ENCODE results near the gene TMCO2.
"Not testable (repeated sequence)": the region's sequence is repeated elsewhere in the genome, so short reads cannot be mapped to it uniquely, and the experiment has no call there.

Gene TMCO2

GRCh38 chr1:40247655-40248054 is at the start of gene TMCO2:
TMCO2 (plus strand) TSS chr1:40247937; CDS start chr1:40247994, 57 bp downstream.
- no peak within 1 kb of the TSS for H3K4me3 ChIP-seq (ENCODE audit: low read depth, low read length)
- TF ChIP-seq, protein P1, sequence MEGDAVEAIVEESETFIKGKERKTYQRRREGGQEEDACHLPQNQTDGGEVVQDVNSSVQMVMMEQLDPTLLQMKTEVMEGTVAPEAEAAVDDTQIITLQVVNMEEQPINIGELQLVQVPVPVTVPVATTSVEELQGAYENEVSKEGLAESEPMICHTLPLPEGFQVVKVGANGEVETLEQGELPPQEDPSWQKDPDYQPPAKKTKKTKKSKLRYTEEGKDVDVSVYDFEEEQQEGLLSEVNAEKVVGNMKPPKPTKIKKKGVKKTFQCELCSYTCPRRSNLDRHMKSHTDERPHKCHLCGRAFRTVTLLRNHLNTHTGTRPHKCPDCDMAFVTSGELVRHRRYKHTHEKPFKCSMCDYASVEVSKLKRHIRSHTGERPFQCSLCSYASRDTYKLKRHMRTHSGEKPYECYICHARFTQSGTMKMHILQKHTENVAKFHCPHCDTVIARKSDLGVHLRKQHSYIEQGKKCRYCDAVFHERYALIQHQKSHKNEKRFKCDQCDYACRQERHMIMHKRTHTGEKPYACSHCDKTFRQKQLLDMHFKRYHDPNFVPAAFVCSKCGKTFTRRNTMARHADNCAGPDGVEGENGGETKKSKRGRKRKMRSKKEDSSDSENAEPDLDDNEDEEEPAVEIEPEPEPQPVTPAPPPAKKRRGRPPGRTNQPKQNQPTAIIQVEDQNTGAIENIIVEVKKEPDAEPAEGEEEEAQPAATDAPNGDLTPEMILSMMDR (IDR thresholded peaks at IDR 0.05; ENCODE audit: low read depth, low read length, missing control alignments) = no peak
- DNase-seq (ENCODE audit: low read depth) = no peak

DNA sequence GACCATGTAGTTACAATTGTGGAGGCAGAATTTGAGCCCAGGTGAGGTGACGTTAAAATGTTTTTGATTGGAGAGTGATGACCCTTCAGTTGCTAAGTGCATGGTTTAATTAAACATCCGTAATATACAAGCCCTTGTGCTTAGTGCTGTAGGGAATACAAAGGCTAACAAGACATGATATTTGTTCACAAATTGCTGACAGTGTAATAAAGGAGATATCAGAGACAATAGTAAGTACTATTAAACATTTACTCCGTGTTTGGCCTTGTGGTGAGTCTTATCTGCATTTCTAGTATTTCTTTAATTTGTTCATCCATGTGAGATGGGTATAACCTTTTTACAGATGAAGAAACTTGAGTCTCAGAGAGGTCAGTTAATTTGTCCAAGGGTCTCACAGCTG is 48.6 kb upstream of the TMCO2 start:
- DNase-seq (ENCODE audit: low read depth) = no peak
- TF ChIP-seq, protein P1 (IDR thresholded peaks at IDR 0.05; ENCODE audit: low read depth, low read length, missing control alignments) = no peak
- no peak overlapping the region for H3K4me3 ChIP-seq (ENCODE audit: low read depth, low read length)

DNA sequence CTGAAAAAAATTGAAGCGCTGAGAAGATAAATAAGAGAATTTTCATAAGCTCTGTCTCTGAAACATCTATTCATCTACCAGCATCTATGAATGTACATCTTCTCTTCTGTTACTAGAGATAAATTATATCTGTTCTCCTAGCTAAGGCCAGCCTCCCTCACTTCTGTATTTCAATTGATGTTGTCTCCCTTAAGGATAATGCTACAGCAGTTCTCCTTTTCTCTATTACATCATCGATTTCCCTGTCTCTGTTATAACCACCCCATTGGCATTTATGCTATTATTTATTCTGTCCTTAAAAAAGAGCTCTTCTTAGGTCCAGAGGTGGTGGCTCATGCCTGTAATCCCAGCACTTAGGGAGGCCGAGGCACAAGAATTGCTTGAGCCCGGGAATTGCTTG is 42.9 kb upstream of the TMCO2 start:
- TF ChIP-seq, protein P1 (IDR thresholded peaks at IDR 0.05; ENCODE audit: low read depth, low read length, missing control alignments) = no peak
- DNase-seq (ENCODE audit: low read depth) = no peak
- H3K4me3 ChIP-seq (ENCODE audit: low read depth, low read length) = no peak overlapping the region

- TF ChIP-seq, protein P1 (IDR thresholded peaks at IDR 0.05; ENCODE audit: low read depth, low read length, missing control alignments) = no peak
- H3K4me3 ChIP-seq (ENCODE audit: low read depth, low read length) = no peak overlapping the region
- no peak for DNase-seq (ENCODE audit: low read depth)
Measured at GRCh38 chr1:40210511-40211204, 37.1 kb upstream of the TMCO2 start.

GRCh38 chr1:40218333-40218732 is 29.4 kb upstream of the TMCO2 start:
- no peak overlapping the region for H3K4me3 ChIP-seq (ENCODE audit: low read depth, low read length)
- no peak for DNase-seq (ENCODE audit: low read depth)
- TF ChIP-seq, protein P1 (IDR thresholded peaks at IDR 0.05; ENCODE audit: low read depth, low read length, missing control alignments) = no peak

GRCh38 chr1:40221471-40221905 is 26.2 kb upstream of the TMCO2 start:
- not testable (repeated sequence) for DNase-seq (ENCODE audit: low read depth); H3K4me3 ChIP-seq (ENCODE audit: low read depth, low read length)

DNA sequence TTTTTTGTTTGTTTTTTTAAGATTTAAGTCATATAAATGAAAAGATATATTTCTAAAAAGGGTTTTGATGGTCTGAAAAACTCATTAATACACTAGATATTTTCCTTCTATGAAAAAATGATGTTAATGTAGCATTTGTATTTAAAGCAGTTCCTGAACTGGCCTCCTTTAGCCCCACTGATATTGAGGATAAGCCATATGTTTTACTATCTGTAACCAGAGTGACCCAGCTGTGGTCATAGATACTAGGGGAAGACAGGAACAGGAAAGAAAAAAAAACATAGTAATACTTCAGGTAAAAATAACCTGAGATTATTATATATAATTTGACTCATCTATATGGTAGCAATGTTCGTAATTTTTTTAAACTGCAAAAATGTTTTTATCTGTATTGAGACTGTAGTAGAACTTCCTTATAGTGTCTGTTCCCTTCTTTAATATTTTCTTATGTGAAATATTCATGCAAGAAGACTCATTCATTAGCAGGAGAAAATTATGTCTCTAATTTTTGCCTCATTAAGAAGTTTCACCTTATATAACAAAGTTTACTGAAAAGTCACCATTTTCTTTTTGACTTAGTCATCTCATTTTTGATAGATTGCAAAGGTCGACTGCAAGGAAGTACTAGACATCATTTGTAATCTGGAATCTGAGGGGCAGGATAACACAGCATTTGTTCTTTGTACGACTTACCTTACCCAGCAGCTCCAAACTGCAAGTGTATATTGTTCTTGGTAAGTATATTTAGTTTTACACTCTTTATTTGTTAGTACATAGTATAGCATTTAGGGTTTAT is 25.6 kb upstream of the TMCO2 start:
- H3K4me3 ChIP-seq (ENCODE audit: low read depth, low read length) = no peak overlapping the region
- TF ChIP-seq, protein P1 (IDR thresholded peaks at IDR 0.05; ENCODE audit: low read depth, low read length, missing control alignments) = no peak
- no peak for DNase-seq (ENCODE audit: low read depth)

All from GM12864 (cell line).